ENCODE results near the gene ISG20.
"Not testable (repeated sequence)": the region's sequence is repeated elsewhere in the genome, so short reads cannot be mapped to it uniquely, and the experiment has no call there.

The ISG20 gene

DNA sequence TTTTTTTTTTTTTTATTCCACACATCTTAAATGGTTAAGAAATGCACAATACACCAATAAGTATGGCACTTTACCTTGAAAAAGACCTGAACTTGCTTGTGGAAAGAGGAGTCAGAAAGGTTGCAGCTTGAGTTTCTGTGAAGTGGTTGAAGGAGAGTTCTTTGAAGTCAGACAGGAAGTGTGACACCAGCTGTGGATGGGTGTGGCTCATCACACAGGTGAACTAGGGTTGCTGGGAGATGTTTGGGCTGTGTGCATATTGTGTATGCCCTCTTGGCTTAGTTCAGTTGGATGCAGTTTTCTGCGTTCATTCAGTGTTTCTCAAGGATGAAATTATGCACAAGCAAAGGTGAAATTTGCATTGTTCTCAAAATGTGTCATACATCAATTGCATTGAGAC lies 11.4 kb upstream of the ISG20 start:
- Histone ChIP-seq H3K27ac (ENCODE audit: low read depth, low read length) (no peak overlapping the region), H3K4me3 (ENCODE audit: low read depth, low read length) (no peak overlapping the region), H3K79me2 (ENCODE audit: control insufficient read depth, insufficient read depth, low read length, unreplicated experiment) (peaks cover 74% of the 10 kb centered on the region), H3K4me1 (ENCODE audit: control insufficient read depth, insufficient read depth, low read length, unreplicated experiment) (peaks cover 61% of the 10 kb centered on the region), H3K36me3 (ENCODE audit: insufficient read depth, low read length) (peaks cover 37% of the 10 kb centered on the region), H2AFZ (ENCODE audit: low read length, unreplicated experiment) (no peak overlapping the region), H3K27me3 (ENCODE audit: insufficient read depth, low read length) (no peaks in the 10 kb centered on the region)

- Histone ChIP-seq H3K36me3 (ENCODE audit: insufficient read depth, low read length) (peaks cover 37% of the 10 kb centered on the region), H3K79me2 (ENCODE audit: control insufficient read depth, insufficient read depth, low read length, unreplicated experiment) (peaks cover 67% of the 10 kb centered on the region), H3K27ac (ENCODE audit: low read depth, low read length) (no peak overlapping the region), H3K4me1 (ENCODE audit: control insufficient read depth, insufficient read depth, low read length, unreplicated experiment) (peaks cover 57% of the 10 kb centered on the region), H2AFZ (ENCODE audit: low read length, unreplicated experiment) (no peak overlapping the region), H3K27me3 (ENCODE audit: insufficient read depth, low read length) (no peaks in the 10 kb centered on the region), H3K4me3 (ENCODE audit: low read depth, low read length) (no peak overlapping the region)
These were observed 10.7 kb upstream of the ISG20 start for GRCh38 chr15:88628018-88628654.

DNA sequence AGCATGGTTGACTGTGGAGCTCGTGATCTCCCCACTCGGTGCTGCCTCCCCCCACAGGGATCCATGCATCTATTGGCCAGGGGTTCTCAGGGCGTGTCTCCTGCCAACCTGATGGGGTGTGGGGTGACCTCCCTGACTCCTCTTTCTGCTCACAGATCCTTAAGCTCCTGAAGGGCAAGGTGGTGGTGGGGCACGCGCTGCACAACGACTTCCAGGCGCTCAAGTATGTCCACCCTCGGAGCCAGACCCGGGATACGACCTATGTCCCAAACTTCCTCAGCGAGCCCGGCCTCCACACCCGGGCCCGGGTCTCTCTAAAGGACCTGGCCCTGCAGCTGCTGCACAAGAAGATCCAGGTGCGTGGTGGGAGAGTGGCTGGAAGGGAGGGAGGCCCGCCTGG lies 9.7 kb upstream of the ISG20 start:
- peaks cover 48% of the 10 kb centered on the region for H3K4me1 ChIP-seq (ENCODE audit: control insufficient read depth, insufficient read depth, low read length, unreplicated experiment)
- H2AFZ ChIP-seq (ENCODE audit: low read length, unreplicated experiment): no peak overlapping the region
- H3K27ac ChIP-seq (ENCODE audit: low read depth, low read length): no peak overlapping the region

DNA sequence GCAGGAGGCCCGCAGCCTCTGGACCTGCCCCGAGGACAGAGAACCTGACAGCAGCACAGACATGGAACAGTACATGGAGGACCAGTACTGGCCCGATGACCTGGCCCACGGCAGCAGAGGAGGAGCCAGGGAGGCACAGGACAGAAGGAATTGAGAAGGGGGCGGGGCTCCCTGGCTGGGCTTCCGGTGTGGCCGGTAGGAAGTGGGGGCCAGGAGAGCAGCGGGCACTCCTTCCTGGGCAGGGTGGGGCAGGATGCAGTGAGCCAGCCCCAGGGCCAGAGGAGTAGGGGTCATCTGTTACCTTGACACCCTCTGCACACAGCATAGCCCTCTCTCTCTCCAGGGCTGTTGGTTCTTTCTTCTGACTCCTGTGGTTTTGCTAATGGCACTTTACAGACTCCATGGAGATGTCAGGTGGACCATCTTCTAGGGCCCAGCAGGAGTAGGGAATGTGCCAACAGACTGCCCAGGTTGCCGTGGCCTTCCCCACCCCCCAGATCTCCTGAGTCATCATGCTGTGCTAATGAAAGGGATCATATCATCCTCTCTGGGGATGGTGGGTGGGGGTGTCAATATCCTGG lies 8.6 kb upstream of the ISG20 start:
- Histone ChIP-seq H3K27me3 (ENCODE audit: insufficient read depth, low read length) (no peaks in the 10 kb centered on the region), H3K4me1 (ENCODE audit: control insufficient read depth, insufficient read depth, low read length, unreplicated experiment) (peaks cover 36% of the 10 kb centered on the region), H3K79me2 (ENCODE audit: control insufficient read depth, insufficient read depth, low read length, unreplicated experiment) (peaks cover 46% of the 10 kb centered on the region), H3K36me3 (ENCODE audit: insufficient read depth, low read length) (peaks cover 37% of the 10 kb centered on the region), H2AFZ (ENCODE audit: low read length, unreplicated experiment) (no peak overlapping the region), H3K4me3 (ENCODE audit: low read depth, low read length) (no peak overlapping the region), H3K27ac (ENCODE audit: low read depth, low read length) (peak overlapping the region; percentile 54)

More for the DNA sequence above, 9.7 kb upstream of the ISG20 start:
- H3K36me3 ChIP-seq (ENCODE audit: insufficient read depth, low read length): peaks cover 37% of the 10 kb centered on the region
- H3K4me3 ChIP-seq (ENCODE audit: low read depth, low read length): no peak overlapping the region
- H3K27me3 ChIP-seq (ENCODE audit: insufficient read depth, low read length): no peaks in the 10 kb centered on the region
- peaks cover 58% of the 10 kb centered on the region for H3K79me2 ChIP-seq (ENCODE audit: control insufficient read depth, insufficient read depth, low read length, unreplicated experiment)

DNA sequence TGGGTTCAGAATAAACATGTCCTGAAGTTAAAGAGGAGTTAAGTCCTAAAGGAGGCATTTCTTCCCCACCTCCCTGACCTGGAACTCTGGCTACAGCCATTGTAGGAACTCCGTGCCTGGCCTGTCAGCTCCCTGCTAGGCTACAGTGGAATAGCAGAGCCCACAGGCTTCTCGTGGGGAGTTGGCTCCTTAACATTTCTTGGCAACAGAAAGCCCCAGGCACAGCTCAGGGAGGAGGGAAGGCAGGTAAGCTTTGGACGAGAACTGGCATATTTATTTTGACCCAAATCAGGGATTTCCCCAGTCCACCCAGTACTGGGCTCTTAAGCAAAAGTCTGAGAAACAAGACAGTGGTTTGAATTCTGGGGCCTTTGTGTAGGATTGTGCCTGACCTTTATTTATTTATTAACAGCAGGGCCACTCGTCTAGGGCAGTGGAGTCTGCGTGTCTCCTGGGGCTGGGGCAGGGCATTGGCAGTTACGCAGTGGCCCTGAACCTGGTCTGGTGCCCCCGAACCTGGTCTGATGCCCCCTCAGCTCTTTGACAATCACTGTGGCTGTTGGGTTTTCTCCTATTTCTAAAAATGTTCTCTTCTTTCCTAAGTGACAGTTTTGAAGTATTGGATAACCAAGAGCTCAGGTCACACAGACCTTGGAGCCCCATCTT lies 7.9 kb upstream of the ISG20 start:
- H3K27ac ChIP-seq (ENCODE audit: low read depth, low read length): peak overlapping the region; percentile 54
- peaks cover 37% of the 10 kb centered on the region for H3K36me3 ChIP-seq (ENCODE audit: insufficient read depth, low read length)
- H3K4me1 ChIP-seq (ENCODE audit: control insufficient read depth, insufficient read depth, low read length, unreplicated experiment): peaks cover 36% of the 10 kb centered on the region
- no peak overlapping the region for H2AFZ ChIP-seq (ENCODE audit: low read length, unreplicated experiment)
- H3K27me3 ChIP-seq (ENCODE audit: insufficient read depth, low read length): no peaks in the 10 kb centered on the region
- H3K4me3 ChIP-seq (ENCODE audit: low read depth, low read length): no peak overlapping the region
- peaks cover 39% of the 10 kb centered on the region for H3K79me2 ChIP-seq (ENCODE audit: control insufficient read depth, insufficient read depth, low read length, unreplicated experiment)

DNA sequence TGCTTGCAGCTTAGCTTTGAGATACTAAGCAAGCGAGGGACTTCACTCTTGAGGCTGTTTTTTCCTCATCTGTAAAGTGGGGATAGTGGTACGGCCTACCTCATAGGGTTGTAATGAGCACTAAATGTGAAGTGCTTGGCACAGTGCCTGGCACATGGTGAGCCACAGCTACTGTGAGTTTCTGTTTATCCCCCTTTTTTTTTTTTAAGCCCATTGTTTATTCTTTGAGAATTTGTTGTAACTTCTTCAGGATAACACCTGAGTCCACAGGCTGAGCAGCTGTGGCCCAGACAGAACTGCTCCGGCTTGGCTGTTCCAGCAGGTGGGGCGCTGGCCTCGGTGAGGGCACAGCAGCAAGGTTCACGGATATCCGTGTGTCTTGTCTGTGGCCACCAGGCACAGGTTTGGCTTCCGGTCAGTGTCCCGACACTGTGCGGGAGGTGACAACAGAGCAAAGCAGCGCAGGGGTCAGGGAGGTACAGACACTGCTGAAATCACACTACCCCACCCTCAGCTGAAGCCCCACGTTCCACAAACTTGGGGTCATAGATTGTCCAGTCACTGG lies 7.3 kb upstream of the ISG20 start:
- Histone ChIP-seq H3K4me1 (ENCODE audit: control insufficient read depth, insufficient read depth, low read length, unreplicated experiment) (peaks cover 36% of the 10 kb centered on the region), H3K27me3 (ENCODE audit: insufficient read depth, low read length) (no peaks in the 10 kb centered on the region), H3K27ac (ENCODE audit: low read depth, low read length) (no peak overlapping the region), H3K79me2 (ENCODE audit: control insufficient read depth, insufficient read depth, low read length, unreplicated experiment) (peaks cover 33% of the 10 kb centered on the region), H2AFZ (ENCODE audit: low read length, unreplicated experiment) (no peak overlapping the region), H3K4me3 (ENCODE audit: low read depth, low read length) (no peak overlapping the region), H3K36me3 (ENCODE audit: insufficient read depth, low read length) (peaks cover 33% of the 10 kb centered on the region)

- Histone ChIP-seq H3K4me1 (ENCODE audit: control insufficient read depth, insufficient read depth, low read length, unreplicated experiment) (peaks cover 34% of the 10 kb centered on the region), H3K36me3 (ENCODE audit: insufficient read depth, low read length) (peaks cover 22% of the 10 kb centered on the region), H3K79me2 (ENCODE audit: control insufficient read depth, insufficient read depth, low read length, unreplicated experiment) (peaks cover 20% of the 10 kb centered on the region)
- not testable (repeated sequence) for H3K27me3 ChIP-seq (ENCODE audit: insufficient read depth, low read length); H3K4me3 ChIP-seq (ENCODE audit: low read depth, low read length); H2AFZ ChIP-seq (ENCODE audit: low read length, unreplicated experiment); H3K27ac ChIP-seq (ENCODE audit: low read depth, low read length)
These were observed 6.0 kb upstream of the ISG20 start for GRCh38 chr15:88632797-88633196.

GRCh38 chr15:88634449-88634848 lies 4.4 kb upstream of the ISG20 start:
- Histone ChIP-seq H3K27ac (ENCODE audit: low read depth, low read length) (no peak overlapping the region), H3K4me3 (ENCODE audit: low read depth, low read length) (no peak overlapping the region), H2AFZ (ENCODE audit: low read length, unreplicated experiment) (no peak overlapping the region), H3K4me1 (ENCODE audit: control insufficient read depth, insufficient read depth, low read length, unreplicated experiment) (peaks cover 36% of the 10 kb centered on the region), H3K27me3 (ENCODE audit: insufficient read depth, low read length) (no peaks in the 10 kb centered on the region), H3K36me3 (ENCODE audit: insufficient read depth, low read length) (peaks cover 9% of the 10 kb centered on the region), H3K79me2 (ENCODE audit: control insufficient read depth, insufficient read depth, low read length, unreplicated experiment) (peaks cover 5% of the 10 kb centered on the region)

DNA sequence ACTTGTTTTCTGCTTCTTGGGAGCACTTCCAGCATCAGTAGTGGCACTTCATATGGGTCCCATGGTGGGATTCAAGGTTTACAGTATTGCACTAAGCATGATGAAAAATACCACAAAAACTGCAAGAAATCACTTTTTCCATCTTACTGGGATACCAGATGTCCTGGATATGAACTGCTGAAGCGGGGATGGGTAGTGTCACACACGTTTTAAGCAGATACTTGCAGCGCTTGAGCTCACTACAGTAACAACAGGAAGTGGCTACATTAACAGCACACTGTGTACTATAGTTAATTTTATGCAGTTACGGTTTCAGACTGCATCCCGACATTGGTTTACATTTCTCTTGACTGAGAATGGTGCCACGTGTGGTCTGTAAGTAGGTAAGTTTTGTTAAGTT lies 3.5 kb upstream of the ISG20 start:
- Histone ChIP-seq H3K27ac (ENCODE audit: low read depth, low read length) (no peak overlapping the region), H3K36me3 (ENCODE audit: insufficient read depth, low read length) (peaks cover 5% of the 10 kb centered on the region), H2AFZ (ENCODE audit: low read length, unreplicated experiment) (no peak overlapping the region), H3K79me2 (ENCODE audit: control insufficient read depth, insufficient read depth, low read length, unreplicated experiment) (peaks cover 7% of the 10 kb centered on the region), H3K27me3 (ENCODE audit: insufficient read depth, low read length) (no peaks in the 10 kb centered on the region), H3K4me1 (ENCODE audit: control insufficient read depth, insufficient read depth, low read length, unreplicated experiment) (peaks cover 36% of the 10 kb centered on the region), H3K4me3 (ENCODE audit: low read depth, low read length) (no peak overlapping the region)

GRCh38 chr15:88636050-88636449 lies 2.8 kb upstream of the ISG20 start:
- Histone ChIP-seq H2AFZ (ENCODE audit: low read length, unreplicated experiment) (no peak overlapping the region), H3K27me3 (ENCODE audit: insufficient read depth, low read length) (no peaks in the 10 kb centered on the region), H3K27ac (ENCODE audit: low read depth, low read length) (peak overlapping the region; percentile 1; the same call in 1 of the 2 replicates), H3K4me3 (ENCODE audit: low read depth, low read length) (no peak overlapping the region), H3K4me1 (ENCODE audit: control insufficient read depth, insufficient read depth, low read length, unreplicated experiment) (peaks cover 32% of the 10 kb centered on the region), H3K79me2 (ENCODE audit: control insufficient read depth, insufficient read depth, low read length, unreplicated experiment) (peaks cover 7% of the 10 kb centered on the region), H3K36me3 (ENCODE audit: insufficient read depth, low read length) (peaks cover 5% of the 10 kb centered on the region)
